ENCODE results near the gene SPDEF. TPM values are rescaled to one million over a fixed set of nuclear protein-coding genes. Genes with fewer than 3 reads are reported as not detected.

SPDEF gene
- total RNA-seq, 4 donors from 2014 or later: 9.0 to 57.3 (median 31.5) TPM

- Histone ChIP-seq H3K27ac (no peak overlapping the region), H3K9me3 (peaks cover 0 to 5% of the 10 kb centered on the region in 2 donors), H3K36me3 (no peaks in the 10 kb centered on the region), H3K4me1 (no peaks in the 10 kb centered on the region), H3K4me3 (no peak overlapping the region), H3K27me3 (no peaks in the 10 kb centered on the region)
- no peak for DNase-seq
- 90% methylated on average over 6 of the region's 15 CpGs; no CpG with 5 or more reads in 1 of the 2 donors for WGBS, 2 donors (ENCODE audit: low coverage in 1 of 2)
- in situ Hi-C loops (cut with MboI; ENCODE audit: low pct_ligation_motif_present in 1 of 4, low pct_unique_long_range_greater_than_20kb in 1 of 4, low sequenced_read_pairs in 3 of 4) (no loop called here), intact Hi-C loops (cut with DNase I; ENCODE audit: low total_unique reads) (no loop called here)
- no peak for TF ChIP-seq POLR2AphosphoS5 (IDR thresholded peaks at IDR 0.05)
- TF ChIP-seq EP300 (IDR thresholded peaks at IDR 0.05; ENCODE audit: low read depth): no peak
- no peak for TF ChIP-seq POLR2A (IDR thresholded peaks at IDR 0.05)
- no peak for TF ChIP-seq CTCF (IDR thresholded peaks at IDR 0.05)
These were observed 6.9 kb upstream of the SPDEF start for GRCh38 chr6:34562861-34563512.

- peaks cover 0 to 5% of the 10 kb centered on the region in 2 donors for H3K9me3 ChIP-seq
- H3K27ac ChIP-seq: no peak overlapping the region
- H3K36me3 ChIP-seq: no peaks in the 10 kb centered on the region
- 93% methylated on average over 10 of the region's 10 CpGs; no CpG with 5 or more reads in 1 of the 2 donors for WGBS, 2 donors (ENCODE audit: low coverage in 1 of 2)
- in situ Hi-C loops (cut with MboI; ENCODE audit: low pct_ligation_motif_present in 1 of 4, low pct_unique_long_range_greater_than_20kb in 1 of 4, low sequenced_read_pairs in 3 of 4) (no loop called here), intact Hi-C loops (cut with DNase I; ENCODE audit: low total_unique reads) (no loop called here)
- no peaks in the 10 kb centered on the region for H3K27me3 ChIP-seq
- DNase-seq: no peak
- no peak for TF ChIP-seq EP300 (IDR thresholded peaks at IDR 0.05; ENCODE audit: low read depth)
- TF ChIP-seq CTCF (IDR thresholded peaks at IDR 0.05): no peak
- no peak for TF ChIP-seq POLR2A (IDR thresholded peaks at IDR 0.05)
- no peak for TF ChIP-seq POLR2AphosphoS5 (IDR thresholded peaks at IDR 0.05)
- no peak overlapping the region for H3K4me3 ChIP-seq
- H3K4me1 ChIP-seq: peaks cover 0 to 3% (median 0%) of the 10 kb centered on the region in 4 donors
These were observed 6.2 kb upstream of the SPDEF start for GRCh38 chr6:34562350-34562749.

GRCh38 chr6:34561227-34561530 lies 5.0 kb upstream of the SPDEF start:
- Histone ChIP-seq H3K27ac (no peak overlapping the region), H3K4me3 (no peak overlapping the region), H3K4me1 (peaks cover 0 to 6% (median 2%) of the 10 kb centered on the region in 4 donors), H3K36me3 (no peaks in the 10 kb centered on the region), H3K9me3 (peaks cover 0 to 5% of the 10 kb centered on the region in 2 donors), H3K27me3 (no peaks in the 10 kb centered on the region)
- in situ Hi-C loops (cut with MboI; ENCODE audit: low pct_ligation_motif_present in 1 of 4, low pct_unique_long_range_greater_than_20kb in 1 of 4, low sequenced_read_pairs in 3 of 4): no loop called here
- no peak for TF ChIP-seq CTCF (IDR thresholded peaks at IDR 0.05)
- no peak for TF ChIP-seq EP300 (IDR thresholded peaks at IDR 0.05; ENCODE audit: low read depth)
- no peak for TF ChIP-seq POLR2A (IDR thresholded peaks at IDR 0.05)
- no peak for TF ChIP-seq POLR2AphosphoS5 (IDR thresholded peaks at IDR 0.05)
- DNase-seq: no peak
- intact Hi-C loops (cut with DNase I; ENCODE audit: low total_unique reads): no loop called here
- 80% methylated on average over 2 of the region's 2 CpGs; no CpG with 5 or more reads in 1 of the 2 donors for WGBS, 2 donors (ENCODE audit: low coverage in 1 of 2)

- intact Hi-C loops (cut with DNase I; ENCODE audit: low total_unique reads) (no loop called here), in situ Hi-C loops (cut with MboI; ENCODE audit: low pct_ligation_motif_present in 1 of 4, low pct_unique_long_range_greater_than_20kb in 1 of 4, low sequenced_read_pairs in 3 of 4) (no loop called here)
- peaks cover 0 to 9% (median 3%) of the 10 kb centered on the region in 4 donors for H3K4me1 ChIP-seq
- 68% methylated on average over 19 of the region's 20 CpGs; no CpG with 5 or more reads in 1 of the 2 donors for WGBS, 2 donors (ENCODE audit: low coverage in 1 of 2)
- no peak overlapping the region for H3K4me3 ChIP-seq
- no peak for DNase-seq
- H3K27ac ChIP-seq: no peak overlapping the region
- H3K9me3 ChIP-seq: peaks cover 0 to 5% of the 10 kb centered on the region in 2 donors
- TF ChIP-seq EP300 (IDR thresholded peaks at IDR 0.05; ENCODE audit: low read depth) (no peak), CTCF (IDR thresholded peaks at IDR 0.05) (no peak), POLR2A (IDR thresholded peaks at IDR 0.05) (no peak), POLR2AphosphoS5 (IDR thresholded peaks at IDR 0.05) (no peak)
- no peaks in the 10 kb centered on the region for H3K36me3 ChIP-seq
- H3K27me3 ChIP-seq: no peaks in the 10 kb centered on the region
These were observed 4.5 kb upstream of the SPDEF start for GRCh38 chr6:34560366-34561226.
